HG03520 (cell line): ENCODE results near the gene PIP5KL1.
"Not testable (repeated sequence)": the region's sequence is repeated elsewhere in the genome, so short reads cannot be mapped to it uniquely, and the experiment has no call there.

Experiments used
- ATAC-seq: cut with Tn5 transposase; IDR thresholded peaks from one replicate; pipeline ENCODE4 v1.9.1; 2021; ENCODE audit warnings: mild to moderate bottlenecking, moderate library complexity; ENCODE audit not compliant: unreplicated experiment

Gene PIP5KL1

GRCh38 chr9:127896395-127897192 lies 34.0 kb downstream of the PIP5KL1 start:
- ATAC-seq = no peak

- ATAC-seq = no peak
These were observed 34.8 kb downstream of the PIP5KL1 start for GRCh38 chr9:127895811-127896210.

DNA sequence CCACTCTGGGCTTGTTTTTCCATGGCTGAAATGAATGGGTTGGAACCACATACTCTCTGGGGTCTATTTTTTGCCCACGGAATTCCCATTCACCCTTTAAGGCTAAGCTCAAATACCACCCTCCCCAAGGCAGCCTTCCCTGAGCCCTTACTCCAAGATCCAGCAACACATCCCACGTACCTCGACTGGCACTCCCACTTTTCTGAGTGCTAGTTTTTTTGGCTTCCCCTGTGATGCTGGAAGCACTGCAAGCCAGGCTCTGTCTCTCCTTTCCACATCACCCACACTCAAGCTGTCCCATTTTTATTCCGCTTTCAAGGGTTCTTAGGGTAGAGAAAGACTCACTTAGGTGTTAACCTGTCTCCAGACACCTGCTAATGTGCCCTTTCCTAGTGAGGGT lies 37.2 kb downstream of the PIP5KL1 start:
- ATAC-seq = no peak

DNA sequence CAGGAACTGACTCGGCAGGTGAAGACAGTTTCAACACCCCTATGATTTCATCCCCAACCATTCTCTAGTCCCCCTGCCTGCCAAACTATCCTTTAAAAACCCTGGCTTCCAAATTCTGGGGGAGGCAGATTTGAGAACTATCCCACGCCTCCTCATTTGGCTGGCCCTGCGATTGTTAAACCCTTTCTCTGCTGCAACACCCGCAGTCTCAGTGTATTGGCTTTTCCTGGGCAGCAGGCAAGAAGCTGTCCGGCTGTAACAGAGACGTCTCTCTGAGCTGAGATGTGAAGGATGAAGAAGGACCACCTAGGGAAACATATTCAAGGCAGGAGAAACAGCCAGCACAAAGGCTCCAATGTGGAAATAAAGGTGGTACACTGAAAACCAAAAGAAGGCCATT lies 37.7 kb downstream of the PIP5KL1 start:
- no peak for ATAC-seq

- ATAC-seq = no peak
These were observed 40.5 kb downstream of the PIP5KL1 start for GRCh38 chr9:127890053-127890452.

GRCh38 chr9:127887792-127888191 lies 42.8 kb downstream of the PIP5KL1 start:
- ATAC-seq = no peak

GRCh38 chr9:127886401-127886972 lies 44.1 kb downstream of the PIP5KL1 start:
- no peak for ATAC-seq

- no peak for ATAC-seq
These were observed 44.9 kb downstream of the PIP5KL1 start for GRCh38 chr9:127885508-127886281.

- ATAC-seq = no peak
These were observed 45.5 kb downstream of the PIP5KL1 start for GRCh38 chr9:127884976-127885490.

DNA sequence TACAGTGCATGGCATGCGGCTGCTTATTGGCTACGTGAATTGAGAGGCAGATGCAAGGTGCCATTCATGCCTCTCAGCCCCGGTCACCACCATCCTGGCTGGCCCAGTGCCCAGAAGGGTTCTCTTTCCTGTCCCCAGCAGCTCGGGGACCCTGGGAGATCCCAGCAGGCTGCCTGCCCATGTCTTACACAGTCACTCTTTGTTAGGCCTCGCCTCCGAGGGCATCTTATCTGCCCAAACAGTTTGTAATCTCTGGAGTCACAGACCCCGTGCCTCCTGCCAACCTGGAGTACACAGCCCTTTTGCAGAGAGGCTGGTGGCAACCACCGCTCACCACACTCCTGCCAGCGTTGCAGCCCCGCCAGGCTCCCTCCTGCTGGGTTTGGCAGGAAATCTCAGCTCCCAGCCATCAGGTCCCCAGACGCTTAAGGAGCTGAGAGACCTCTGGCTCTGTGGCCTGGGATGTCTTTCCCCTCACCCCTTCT lies 46.1 kb downstream of the PIP5KL1 start:
- no peak for ATAC-seq

DNA sequence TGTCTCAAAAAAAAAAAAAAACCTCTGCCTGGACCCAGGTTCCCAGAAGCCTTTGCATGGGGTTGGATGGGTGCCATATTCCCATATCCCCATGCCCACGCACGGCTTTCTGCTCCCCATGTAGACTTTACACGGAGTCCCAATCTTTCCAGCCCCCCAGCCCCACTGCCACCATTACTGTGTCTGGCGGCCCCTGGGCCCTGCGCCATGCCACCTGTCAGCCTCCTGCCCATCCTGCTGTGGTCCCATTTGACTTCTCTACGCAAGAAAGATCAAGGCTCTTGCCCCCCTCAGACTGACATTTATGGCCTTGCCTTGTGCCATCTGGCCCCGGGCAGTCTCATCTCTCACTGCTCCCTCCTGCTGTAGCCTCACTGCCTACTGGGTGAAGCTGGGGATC lies 46.6 kb downstream of the PIP5KL1 start:
- ATAC-seq = no peak

DNA sequence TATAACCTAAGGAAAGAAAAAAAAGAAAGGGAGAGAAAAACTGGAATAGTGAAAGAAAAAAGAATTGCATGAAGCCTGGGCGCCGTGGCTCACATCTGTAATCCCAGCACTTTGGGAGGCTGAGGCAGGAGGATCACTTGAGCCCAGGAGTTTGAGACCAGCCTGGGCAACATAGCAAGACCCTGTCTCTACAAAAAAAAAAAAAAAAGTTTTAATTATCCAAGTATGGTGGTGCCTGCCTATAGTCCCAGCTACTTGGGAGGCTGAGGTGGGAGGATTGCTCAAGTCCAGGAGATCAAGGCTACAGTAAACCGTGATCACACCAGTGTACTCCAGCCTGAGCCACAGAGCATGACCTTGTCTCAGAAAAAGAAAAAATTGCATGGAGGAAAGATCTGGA lies 48.9 kb downstream of the PIP5KL1 start:
- not testable (repeated sequence) for ATAC-seq

DNA sequence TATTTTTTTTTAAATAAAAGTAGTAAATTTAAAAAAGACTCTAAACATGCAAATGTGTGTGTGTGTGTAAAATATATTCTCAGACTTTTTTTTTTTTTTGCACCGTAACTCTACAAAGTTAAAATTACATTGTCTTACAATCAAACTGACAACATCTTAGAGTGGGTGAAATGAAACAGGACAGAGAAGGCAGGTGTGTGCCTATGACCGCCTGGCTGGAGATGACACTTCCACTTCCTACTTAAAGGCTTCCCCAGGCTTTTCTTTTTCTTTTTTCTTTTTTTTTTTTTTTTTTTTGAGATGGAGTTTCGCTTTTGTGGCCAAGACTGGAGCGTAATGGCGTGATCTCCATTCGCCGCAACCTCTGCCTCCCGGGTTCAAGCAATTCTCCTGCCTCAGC lies 50.4 kb downstream of the PIP5KL1 start:
- no peak for ATAC-seq

DNA sequence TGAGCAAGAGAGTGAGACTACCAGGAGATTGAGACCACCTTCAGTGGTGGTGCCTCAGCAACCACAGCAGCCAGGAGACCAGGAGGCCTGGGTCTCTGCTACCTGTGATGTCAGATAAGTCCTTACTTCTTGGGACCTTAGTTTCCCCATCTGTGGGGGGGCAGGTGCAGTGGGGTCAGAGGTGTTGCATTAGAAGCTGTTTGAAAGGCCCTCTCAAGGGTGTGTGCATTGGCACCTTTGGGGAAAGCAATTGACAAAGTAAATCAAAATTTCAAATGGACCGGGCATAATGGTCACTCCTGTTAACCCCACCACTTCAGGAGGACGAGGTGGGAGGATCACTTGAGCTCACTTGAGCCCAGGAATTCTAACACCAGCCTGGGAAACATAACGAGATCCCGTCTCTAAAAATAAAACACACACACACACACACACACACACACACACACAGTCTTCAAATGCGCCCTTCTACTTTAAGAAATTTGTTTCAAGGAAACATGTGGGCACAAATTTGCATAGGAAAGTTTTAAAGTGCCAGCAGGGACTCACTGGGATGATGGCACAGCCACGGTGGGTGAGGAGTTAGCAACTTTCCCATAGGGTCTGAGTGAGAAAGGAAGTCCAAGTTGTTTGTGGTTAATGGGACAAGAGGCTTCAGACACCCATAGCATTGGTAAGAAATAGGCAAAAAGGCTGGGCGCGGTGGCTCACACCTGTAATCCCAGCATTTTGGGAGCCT lies 51.8 kb downstream of the PIP5KL1 start:
- ATAC-seq = no peak

DNA sequence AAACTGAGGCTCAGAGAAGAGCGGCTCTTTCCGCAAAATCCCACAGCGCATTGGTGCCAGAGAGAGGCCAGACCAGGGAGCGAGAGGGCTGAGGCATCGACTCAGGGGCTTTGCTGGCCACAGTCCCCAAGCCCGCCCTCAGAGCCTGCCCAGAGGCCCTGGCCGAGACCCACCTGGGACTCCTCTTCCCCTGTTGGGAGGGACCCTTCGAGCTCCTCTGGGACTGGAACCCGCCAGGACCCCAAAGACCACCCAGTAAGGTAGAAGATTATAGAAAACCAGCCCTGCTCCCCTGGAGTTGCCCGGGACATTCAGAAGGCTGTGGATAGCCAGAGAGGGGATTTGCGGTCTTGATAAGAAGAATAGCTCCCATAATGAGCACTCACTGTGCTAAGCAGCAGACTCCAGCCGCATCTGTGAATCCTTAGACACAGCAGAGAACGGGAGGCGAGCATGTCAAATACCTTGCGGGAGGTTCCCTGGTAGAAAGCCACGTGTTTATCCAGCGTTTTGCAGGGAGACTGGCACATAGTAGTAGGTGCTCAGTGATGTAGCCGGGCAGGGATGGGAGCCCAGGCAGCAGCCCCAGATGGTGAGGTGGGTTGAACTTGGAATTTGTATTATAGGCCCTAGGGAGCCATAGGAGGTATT lies 52.5 kb downstream of the PIP5KL1 start:
- ATAC-seq = no peak

DNA sequence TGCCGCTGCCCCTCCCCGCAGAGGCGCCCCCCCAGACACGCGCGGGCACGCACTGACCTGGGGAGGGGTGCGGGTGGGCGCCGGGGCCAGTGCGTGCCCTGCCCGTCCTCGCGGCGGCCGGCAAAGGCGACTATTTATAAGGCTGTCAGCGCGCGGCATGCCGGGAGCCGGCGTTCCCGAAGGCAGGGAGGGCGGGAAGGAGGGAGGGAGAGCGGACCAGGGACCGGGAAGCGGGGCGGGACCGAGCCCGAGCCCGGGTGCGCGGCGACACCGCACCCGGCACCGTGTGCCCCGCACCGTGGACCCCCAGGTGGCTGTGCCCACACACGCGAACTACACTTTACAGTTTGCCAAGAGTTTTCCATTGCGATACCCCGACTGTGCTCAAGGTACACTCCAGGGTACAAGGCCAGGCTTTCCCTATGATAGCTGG lies 53.0 kb downstream of the PIP5KL1 start, which contains the start of gene AK1:
AK1 (minus strand) TSS at position 110 of the 433 bp plus-strand sequence. CDS start 3,058 bp downstream, outside the sequence.
- ATAC-seq = no peak

DNA sequence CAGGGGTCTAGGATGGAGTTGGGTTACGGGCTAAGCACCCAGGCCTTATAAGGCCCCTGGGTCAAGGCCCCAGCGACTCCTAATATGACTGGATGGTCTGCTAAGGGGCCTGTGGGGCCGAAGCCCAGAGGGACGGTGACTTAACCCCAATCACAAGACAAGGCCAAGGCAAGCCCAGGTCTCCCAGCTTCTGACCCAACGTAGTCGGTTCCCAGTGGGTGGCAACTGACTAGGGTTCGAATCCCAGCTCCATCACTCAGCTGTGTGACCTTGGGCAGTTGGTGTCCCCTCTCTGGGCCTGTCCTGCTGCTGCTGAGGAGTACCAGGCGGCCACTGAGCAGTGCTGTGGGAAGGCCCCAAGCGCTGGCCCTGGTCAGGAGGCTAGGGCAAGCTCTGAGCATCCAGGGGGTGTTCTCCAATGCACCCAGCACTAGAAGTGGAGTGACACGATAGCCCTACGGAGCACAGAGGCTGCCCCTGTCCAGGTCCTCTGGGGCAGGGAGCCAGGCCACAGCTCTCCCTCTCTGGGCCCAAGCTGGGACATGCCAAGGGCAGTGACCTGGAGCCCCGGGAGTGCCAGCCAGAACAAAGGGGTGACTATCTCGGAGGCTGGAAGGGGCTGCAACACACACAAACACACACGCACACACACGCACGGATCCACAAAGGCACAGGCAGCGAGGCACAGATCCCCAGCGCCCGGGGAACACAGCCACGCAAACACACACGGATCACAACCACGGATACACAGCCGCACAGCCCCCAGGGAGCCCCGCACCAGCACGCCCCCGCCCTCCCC lies 53.6 kb downstream of the PIP5KL1 start:
- no peak for ATAC-seq

DNA sequence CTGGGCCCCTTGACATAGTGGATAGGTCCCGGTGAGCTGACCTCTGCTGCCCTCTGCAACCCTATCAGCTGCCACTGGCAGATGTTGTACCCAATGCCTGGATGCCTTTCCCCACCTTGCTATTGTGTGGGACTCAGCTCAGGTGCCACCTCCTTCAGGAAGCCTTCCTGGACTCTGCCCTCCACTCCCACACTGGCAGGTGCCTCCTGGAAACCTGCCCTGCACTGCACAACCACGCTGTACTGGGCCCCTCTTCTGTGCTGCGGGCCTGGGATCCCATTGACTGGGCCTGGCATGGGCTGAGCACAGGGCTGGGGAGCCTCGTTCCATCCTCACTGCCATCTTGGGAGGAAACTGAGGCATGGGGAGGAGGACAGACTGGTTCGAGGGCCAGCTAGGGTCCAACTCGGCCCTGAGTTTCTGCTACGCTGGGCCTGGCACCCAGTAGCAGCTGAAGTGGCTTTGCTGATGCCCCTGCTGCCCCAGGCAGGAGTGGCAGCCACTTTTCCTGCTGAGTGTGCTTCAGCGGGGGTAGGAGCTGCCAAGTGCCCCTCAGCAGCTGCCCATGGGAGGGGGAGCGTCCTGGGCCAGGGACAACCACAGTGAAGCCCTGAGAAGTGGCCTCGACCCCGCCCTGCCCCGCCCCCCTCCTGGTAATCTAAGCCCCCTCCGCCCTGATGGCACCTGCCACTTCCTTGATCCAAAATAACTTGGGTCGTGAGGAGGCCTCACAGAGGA lies 54.4 kb downstream of the PIP5KL1 start:
- no peak for ATAC-seq
